Activated CD4-positive, alpha-beta memory T cell treated with anti-CD3 and anti-CD28 coated beads, Interleukin-2, amount 10 ng/mL, durations not matched to agents 7 days and 5 days (primary cell): ENCODE data around the gene TMLHE. TPM values are rescaled to one million over a fixed set of nuclear protein-coding genes. Genes with fewer than 3 reads are reported as not detected.
"Not testable (repeated sequence)": the region's sequence is repeated elsewhere in the genome, so short reads cannot be mapped to it uniquely, and the experiment has no call there.

Source experiments
- CTCF ChIA-PET: fragments of 350-600 bp; sonication (Branson Sonifier 250); formaldehyde crosslinking; loops from one replicate; lab custom pipeline; 2021; ENCODE audit warnings: antibody characterized with exemption, inconsistent platforms; lab: Charles Lee
- POLR2A ChIA-PET: fragments of 350-600 bp; sonication (Branson Sonifier 250); formaldehyde crosslinking; loops from one replicate; lab custom pipeline; 2021; ENCODE audit warnings: antibody characterized with exemption; lab: Charles Lee
- DNase-seq: peaks from one replicate; pipeline ENCODE4 v3.0.0-alpha.2; 2020
- H3K27ac Mint-ChIP-seq: one replicate; pipeline ENCODE4 v1.8.0; 2021; ENCODE audit warnings: mild to moderate bottlenecking, mixed read lengths
- H3K27me3 Mint-ChIP-seq: one replicate; pipeline ENCODE4 v1.8.0; 2021; ENCODE audit warnings: mixed read lengths
- H3K36me3 Mint-ChIP-seq: one replicate; pipeline ENCODE4 v1.8.0; 2021; ENCODE audit warnings: low read depth, mixed read lengths
- H3K4me1 Mint-ChIP-seq: one replicate; pipeline ENCODE4 v1.8.0; 2021; ENCODE audit warnings: mixed read lengths
- H3K4me3 Mint-ChIP-seq: one replicate; pipeline ENCODE4 v1.8.0; 2021; ENCODE audit warnings: mild to moderate bottlenecking, mixed read lengths
- H3K9me3 Mint-ChIP-seq: one replicate; pipeline ENCODE4 v1.8.0; 2021; ENCODE audit warnings: mixed read lengths
- total RNA-seq, 2 experiments: library from RNA; stranded (reverse); gene quantifications; one replicate each; pipeline ENCODE4 v1.2.3, GENCODE V29; 2021

The TMLHE gene, protein sequence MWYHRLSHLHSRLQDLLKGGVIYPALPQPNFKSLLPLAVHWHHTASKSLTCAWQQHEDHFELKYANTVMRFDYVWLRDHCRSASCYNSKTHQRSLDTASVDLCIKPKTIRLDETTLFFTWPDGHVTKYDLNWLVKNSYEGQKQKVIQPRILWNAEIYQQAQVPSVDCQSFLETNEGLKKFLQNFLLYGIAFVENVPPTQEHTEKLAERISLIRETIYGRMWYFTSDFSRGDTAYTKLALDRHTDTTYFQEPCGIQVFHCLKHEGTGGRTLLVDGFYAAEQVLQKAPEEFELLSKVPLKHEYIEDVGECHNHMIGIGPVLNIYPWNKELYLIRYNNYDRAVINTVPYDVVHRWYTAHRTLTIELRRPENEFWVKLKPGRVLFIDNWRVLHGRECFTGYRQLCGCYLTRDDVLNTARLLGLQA
- total RNA-seq = 10 to 100 TPM; 10.3 to 12.1 TPM

DNA sequence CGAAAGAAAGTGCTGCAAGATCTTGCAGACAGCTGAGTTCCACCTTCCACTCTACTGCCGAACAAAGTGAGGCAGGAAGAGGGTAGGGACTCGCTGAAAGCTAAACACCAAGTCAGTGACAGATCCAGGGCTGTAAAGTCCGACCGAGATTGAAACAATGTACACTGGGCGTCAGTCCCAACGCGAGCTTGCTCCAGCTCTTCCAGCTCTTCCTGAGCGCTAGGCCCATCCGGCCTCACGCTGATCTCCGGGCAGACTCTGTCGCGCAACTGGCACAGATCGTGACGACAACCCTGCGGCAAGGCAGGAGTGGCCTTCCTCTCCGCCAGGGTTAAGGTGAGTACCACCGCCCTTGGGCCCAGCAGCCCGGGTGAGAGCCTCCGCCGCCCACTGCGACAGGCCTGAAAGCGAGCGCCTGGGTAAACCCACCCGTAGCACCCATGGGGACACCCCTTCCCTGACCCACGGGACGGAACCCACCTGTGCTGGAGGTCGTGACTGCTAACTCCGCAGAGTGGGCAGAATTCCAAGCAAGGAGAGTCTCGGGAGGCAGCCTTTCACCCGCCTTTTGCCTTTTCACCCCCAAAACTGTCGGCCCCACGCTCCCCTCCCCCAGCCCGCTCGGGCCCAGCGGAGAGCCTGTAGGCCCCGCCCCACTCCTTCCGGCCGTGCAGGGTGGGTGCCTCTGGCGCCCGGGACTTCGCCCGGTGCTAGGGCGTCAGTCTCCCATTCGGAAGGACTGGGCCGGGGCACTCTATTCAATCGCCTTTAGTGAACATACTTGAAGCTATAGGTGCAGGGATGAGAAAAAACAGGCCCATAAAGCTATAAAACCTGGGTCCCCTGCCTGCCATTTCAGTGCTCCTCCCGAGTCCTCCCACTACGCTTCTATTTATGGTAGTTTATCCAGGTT, at the start of gene TMLHE, which contains the start of gene SPRY3:
Gene TMLHE (minus strand): TSS at position 641 of the 913 bp plus-strand sequence. CDS start 67,676 bp downstream, outside the sequence.
Gene SPRY3 (plus strand): TSS at position 275 of the 913 bp plus-strand sequence.
- H3K27me3 Mint-ChIP-seq = no peaks in the 10 kb centered on the region
- CTCF ChIA-PET = no interaction called here
- H3K9me3 Mint-ChIP-seq = peaks cover 3% of the 10 kb centered on the region
- H3K27ac Mint-ChIP-seq = peak within 1 kb of the TSS; percentile 92
- peaks cover 18% of the 10 kb centered on the region for H3K4me1 Mint-ChIP-seq
- POLR2A ChIA-PET = interaction anchor here (1.2 to 1.9 kb wide), 2 partner anchors 20 kb away, joined by 4 to 6 read pairs; no protein-coding TSS in a partner anchor
- H3K4me3 Mint-ChIP-seq = peak within 1 kb of the TSS; percentile 93
- DNase-seq = peak; percentile 68
- H3K36me3 Mint-ChIP-seq = peaks cover 21% of the 10 kb centered on the region

DNA sequence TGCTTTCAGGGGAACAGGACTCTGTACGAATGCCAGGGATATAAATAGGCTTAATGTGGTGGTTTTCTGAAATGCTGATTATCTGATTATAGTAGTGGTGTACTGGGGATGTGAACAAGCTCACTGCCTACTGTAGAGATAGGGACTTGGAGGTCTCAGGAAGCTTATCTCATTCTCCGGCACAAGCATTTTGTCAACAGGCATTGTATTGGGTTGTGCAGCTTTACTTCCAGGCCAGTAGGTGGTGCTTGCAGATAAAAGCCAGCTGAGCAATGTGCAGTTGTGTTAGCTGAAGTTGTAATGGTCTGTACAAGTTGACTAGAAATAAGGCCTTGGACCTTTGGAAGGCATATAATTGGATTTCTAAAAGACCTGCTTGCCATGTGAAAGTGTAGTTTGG, 49.5 kb upstream of the TMLHE start:
- no peaks in the 10 kb centered on the region for H3K36me3 Mint-ChIP-seq
- H3K27me3 Mint-ChIP-seq = no peaks in the 10 kb centered on the region
- no peaks in the 10 kb centered on the region for H3K4me1 Mint-ChIP-seq
- peaks cover 4% of the 10 kb centered on the region for H3K9me3 Mint-ChIP-seq
- DNase-seq = no peak
- CTCF ChIA-PET = interaction anchor here (1.4 kb wide), 1 partner anchor 12 kb away, joined by 6 read pairs; no protein-coding TSS in a partner anchor
- no peak overlapping the region for H3K4me3 Mint-ChIP-seq
- H3K27ac Mint-ChIP-seq = no peak overlapping the region
- POLR2A ChIA-PET = no interaction called here

DNA sequence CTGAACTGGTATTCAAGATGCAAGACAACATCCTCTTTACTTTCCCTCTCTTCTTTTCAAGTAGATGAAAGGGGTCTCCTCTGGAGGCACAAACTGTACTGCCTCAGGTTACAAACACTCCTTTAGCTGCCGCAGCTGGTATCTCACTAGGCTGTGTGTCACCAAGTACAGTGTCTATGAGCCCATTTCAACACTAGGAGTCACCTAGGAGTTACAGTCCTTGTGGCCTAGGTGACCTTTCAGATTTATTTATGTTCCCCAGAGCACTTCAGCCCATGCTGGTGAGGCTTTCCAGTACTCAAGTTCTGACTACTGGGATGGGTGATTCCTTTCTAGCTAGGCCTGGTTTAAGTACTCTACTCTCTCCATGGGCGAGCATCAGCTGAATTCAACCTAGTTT, 32.4 kb upstream of the TMLHE start:
- Mint-ChIP-seq H3K4me1 (peaks cover 5% of the 10 kb centered on the region), H3K36me3 (no peaks in the 10 kb centered on the region), H3K27ac (no peak overlapping the region), H3K27me3 (no peaks in the 10 kb centered on the region), H3K4me3 (no peak overlapping the region), H3K9me3 (no peaks in the 10 kb centered on the region)
- POLR2A ChIA-PET = no interaction called here
- CTCF ChIA-PET = no interaction called here
- DNase-seq = no peak

DNA sequence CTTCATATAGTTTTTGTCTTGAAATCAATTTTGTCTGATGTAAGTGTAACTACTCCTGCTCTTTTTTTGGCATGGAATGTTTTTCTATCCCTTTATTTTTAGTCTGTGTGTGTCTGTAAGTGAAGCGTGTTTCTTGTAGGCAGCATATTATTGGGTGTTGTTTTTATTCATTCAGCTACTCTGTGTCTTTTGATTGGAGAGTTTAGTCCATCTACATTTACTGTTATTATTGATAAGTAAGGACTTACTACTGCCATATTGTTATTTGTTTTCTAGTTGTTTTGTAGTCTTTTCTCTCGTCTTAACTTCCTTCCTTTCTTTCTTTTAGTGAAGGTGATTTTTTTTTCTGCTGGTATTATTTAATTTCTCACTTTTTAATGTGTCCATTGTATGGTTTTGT, 30.5 kb upstream of the TMLHE start:
- no peak for DNase-seq
- H3K27ac Mint-ChIP-seq = no peak overlapping the region
- H3K4me3 Mint-ChIP-seq = no peak overlapping the region
- peaks cover 5% of the 10 kb centered on the region for H3K4me1 Mint-ChIP-seq
- ChIA-PET POLR2A (no interaction called here), CTCF (no interaction called here)
- H3K36me3 Mint-ChIP-seq = no peaks in the 10 kb centered on the region
- no peaks in the 10 kb centered on the region for H3K9me3 Mint-ChIP-seq
- H3K27me3 Mint-ChIP-seq = no peaks in the 10 kb centered on the region

DNA sequence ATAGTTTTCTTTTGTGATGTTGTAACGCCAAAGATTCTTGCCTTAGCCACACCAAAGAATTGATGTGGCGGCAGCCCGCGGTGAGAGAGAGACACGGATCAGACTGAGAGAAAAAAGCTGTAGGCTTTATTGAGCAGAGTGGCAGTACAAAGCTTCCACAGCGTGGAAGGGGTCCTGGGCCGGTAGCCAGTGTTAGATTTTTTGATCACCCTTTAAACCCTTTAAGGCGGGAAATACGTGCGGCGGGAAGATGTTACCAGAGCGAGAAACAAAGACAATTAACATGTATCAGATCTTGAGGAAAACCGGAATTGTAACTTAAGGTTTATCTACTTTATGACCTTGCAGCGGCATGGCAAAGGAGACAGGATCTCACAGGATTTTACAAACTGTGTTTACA, 28.6 kb upstream of the TMLHE start:
- H3K27me3 Mint-ChIP-seq, DNase-seq, POLR2A ChIA-PET, H3K4me1 Mint-ChIP-seq, H3K9me3 Mint-ChIP-seq, H3K36me3 Mint-ChIP-seq, H3K27ac Mint-ChIP-seq, CTCF ChIA-PET: not testable (repeated sequence)
- peak overlapping the region; percentile 56 for H3K4me3 Mint-ChIP-seq

DNA sequence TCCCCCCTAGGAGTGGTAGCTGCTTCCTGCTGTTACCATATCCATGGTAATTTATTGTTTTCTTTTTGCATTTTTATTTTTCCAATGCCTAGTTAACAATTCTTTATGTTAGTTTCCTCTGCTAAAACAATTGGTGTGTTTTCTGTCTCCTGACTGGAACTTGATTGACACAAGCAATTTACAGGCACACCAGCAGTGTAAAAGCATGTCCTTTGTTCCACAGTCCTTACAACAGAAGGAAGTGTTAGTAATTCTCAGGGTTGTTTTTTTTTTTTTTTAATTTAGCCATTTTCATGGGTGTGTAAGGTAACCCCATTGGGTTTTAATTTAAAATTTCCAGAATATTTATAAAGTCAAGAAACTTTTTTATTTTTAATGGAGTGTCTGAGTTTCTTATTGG, 25.0 kb upstream of the TMLHE start:
- Mint-ChIP-seq H3K4me3 (no peak overlapping the region), H3K27ac (no peak overlapping the region), H3K4me1 (peaks cover 7% of the 10 kb centered on the region), H3K36me3 (no peaks in the 10 kb centered on the region), H3K9me3 (no peaks in the 10 kb centered on the region), H3K27me3 (no peaks in the 10 kb centered on the region)
- CTCF ChIA-PET = no interaction called here
- no peak for DNase-seq
- POLR2A ChIA-PET = no interaction called here

DNA sequence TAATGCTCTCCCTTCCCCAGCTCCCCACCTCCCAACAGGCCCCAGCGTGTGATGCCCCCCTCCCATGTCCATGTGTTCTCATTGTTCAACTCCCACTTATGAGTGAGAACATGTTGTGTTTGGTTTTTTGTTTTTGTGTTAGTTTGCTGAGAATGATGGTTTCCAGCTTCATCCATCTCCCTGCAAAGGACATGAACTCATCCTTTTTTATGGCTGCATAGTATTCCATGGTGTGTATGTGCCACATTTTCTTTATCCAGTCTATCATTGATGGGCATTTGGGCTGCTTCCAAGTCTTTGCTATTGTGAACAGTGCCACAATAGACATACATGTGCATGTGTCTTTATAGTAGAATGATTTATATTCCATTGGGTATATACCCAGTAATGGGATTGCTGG, 22.3 kb upstream of the TMLHE start:
- H3K4me1 Mint-ChIP-seq = peaks cover 11% of the 10 kb centered on the region
- H3K27ac Mint-ChIP-seq, H3K9me3 Mint-ChIP-seq, H3K36me3 Mint-ChIP-seq, H3K27me3 Mint-ChIP-seq, POLR2A ChIA-PET, DNase-seq, CTCF ChIA-PET, H3K4me3 Mint-ChIP-seq: not testable (repeated sequence)

DNA sequence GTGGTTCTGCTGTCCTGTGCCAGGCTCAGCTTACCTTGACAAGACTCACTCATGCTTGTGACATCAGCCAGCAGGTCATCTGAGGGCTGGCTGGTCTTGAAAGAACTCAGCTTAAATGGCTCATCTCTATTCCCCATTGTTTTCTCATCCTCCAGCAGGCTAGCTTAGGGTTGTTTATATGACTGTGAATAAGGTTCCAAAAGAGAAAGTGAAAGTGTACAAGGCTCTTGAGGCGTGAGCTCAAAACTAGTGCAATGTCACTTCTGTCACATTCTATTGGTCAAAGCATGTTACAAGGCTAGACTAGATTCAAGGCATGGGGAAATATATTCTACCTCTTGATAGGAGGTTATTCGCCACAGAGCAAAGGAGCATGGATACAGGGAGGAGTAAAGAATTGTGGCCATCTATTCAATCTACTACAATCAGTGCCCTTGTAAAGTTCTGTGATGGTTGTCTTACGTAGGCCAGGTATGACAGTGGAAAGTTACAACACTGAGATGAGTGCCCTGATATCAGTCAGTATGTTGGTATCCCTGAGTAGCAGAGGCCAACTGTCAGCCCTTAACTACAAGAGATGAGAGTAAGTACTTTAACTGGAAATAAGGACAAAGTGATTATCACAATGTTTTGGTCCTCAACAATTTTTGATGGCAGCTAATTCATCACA, 19.8 kb upstream of the TMLHE start:
- Mint-ChIP-seq H3K27me3 (no peaks in the 10 kb centered on the region), H3K4me1 (peaks cover 11% of the 10 kb centered on the region), H3K4me3 (peak overlapping the region; percentile 67), H3K36me3 (peaks cover 3% of the 10 kb centered on the region), H3K9me3 (peaks cover 3% of the 10 kb centered on the region), H3K27ac (peak overlapping the region; percentile 73)
- POLR2A ChIA-PET = interaction anchor here (1.1 to 2.0 kb wide), 2 partner anchors 19 to 20 kb away, joined by 4 to 6 read pairs; partner anchors contain the start of genes SPRY3 and TMLHE
- CTCF ChIA-PET = interaction anchor here (0.7 kb wide), 1 partner anchor 18 kb away, joined by 3 read pairs; no protein-coding TSS in a partner anchor
- peak; percentile 16 for DNase-seq

DNA sequence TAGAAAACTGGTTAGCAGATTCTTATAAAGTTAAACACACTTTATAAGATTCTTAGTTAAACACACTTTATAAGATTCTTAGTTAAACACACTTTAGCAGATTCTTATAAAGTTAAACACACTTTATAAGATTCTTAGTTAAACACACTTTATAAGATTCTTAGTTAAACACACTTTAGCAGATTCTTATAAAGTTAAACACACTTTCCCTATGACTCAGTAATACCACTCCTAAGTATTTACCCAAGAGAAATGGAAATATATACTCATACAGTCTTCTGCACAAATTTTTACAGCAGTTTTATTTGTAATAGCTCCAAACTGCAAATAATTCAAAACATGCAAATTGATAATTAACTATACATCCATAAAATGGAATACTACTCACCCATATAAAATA, 7.4 kb upstream of the TMLHE start:
- H3K4me3 Mint-ChIP-seq, DNase-seq, H3K27ac Mint-ChIP-seq, H3K36me3 Mint-ChIP-seq, H3K27me3 Mint-ChIP-seq, H3K4me1 Mint-ChIP-seq, H3K9me3 Mint-ChIP-seq, POLR2A ChIA-PET, CTCF ChIA-PET: not testable (repeated sequence)

DNA sequence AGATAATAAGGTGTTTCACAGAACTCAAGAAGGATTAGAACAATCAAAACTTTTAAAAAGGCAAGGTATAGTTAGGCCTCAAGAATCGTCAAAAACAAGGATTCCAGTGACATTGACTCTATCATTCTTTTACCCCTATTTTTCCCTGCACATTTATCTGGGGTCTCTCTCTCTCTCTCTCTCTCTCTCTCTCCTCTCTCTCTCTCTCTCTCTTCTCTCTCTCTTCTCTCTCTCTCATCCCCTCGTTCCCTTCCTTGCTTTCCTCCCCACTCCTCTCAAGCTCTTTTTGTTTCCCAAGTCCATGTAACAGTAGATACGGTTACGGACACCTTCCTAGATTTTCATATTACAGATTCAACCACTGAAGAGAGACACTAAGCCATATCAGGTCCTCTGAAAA, 3.2 kb upstream of the TMLHE start:
- Mint-ChIP-seq H3K36me3 (peaks cover 6% of the 10 kb centered on the region), H3K4me3 (no peak overlapping the region), H3K27ac (no peak overlapping the region), H3K27me3 (no peaks in the 10 kb centered on the region), H3K9me3 (no peaks in the 10 kb centered on the region), H3K4me1 (peaks cover 13% of the 10 kb centered on the region)
- no peak for DNase-seq
- POLR2A ChIA-PET = no interaction called here
- CTCF ChIA-PET = no interaction called here

DNA sequence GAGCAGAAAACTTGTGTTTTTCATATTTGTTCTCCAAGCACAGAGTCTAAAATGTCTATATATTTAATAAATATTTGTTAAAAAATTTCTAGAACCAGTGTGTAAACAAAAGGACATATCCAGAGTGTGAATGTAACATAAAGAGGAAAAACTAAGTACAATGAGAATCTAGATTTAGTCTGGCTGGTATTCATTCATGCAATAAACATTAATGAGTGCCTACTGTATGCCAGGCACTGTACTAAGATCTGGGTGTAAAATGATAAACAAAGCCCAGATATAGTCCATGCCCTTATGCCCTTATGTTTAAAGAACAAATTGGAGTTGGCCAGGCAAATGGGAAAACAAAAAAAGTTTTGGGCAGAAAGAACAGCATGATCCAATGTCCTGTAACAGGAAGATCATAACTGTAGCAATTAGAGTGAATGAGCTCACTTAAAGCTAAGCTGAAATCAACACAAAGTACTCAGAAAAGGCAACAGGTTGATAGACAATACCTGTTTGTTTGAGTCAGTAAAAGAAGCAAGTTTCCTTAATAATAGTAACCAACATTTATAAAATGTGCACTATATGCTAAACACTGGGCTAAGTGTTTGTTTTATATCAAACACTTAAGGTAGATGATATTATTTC, 1.3 kb upstream of the TMLHE start:
- Mint-ChIP-seq H3K9me3 (no peaks in the 10 kb centered on the region), H3K27me3 (no peaks in the 10 kb centered on the region), H3K36me3 (peaks cover 17% of the 10 kb centered on the region), H3K4me3 (no peak overlapping the region), H3K4me1 (peaks cover 18% of the 10 kb centered on the region), H3K27ac (no peak overlapping the region)
- CTCF ChIA-PET = interaction anchor here (1.0 kb wide), 1 partner anchor 19 kb away, joined by 3 read pairs; no protein-coding TSS in a partner anchor
- POLR2A ChIA-PET = interaction anchor here (1.9 kb wide), 1 partner anchor 18 kb away, joined by 6 read pairs; no protein-coding TSS in a partner anchor
- DNase-seq = no peak

DNA sequence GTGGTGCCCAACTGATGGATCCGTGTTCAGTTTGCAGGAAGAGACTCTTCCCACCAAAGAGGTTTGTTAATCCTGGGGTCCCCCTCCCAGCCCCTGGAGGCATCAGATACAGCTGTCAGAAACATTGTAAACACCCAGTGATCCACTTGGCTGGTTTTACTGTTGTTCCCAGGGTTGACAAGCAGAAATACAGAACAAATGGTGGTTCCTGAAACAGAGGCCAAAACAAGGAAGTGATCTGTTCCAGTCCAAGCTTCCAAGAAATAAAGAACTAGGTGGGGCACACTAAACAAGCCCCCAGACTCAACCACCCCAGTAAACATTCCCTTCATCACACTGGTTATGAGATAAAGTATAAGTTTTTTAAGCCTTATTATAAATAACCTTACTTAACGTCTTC, 1.4 kb downstream of the TMLHE start:
- CTCF ChIA-PET = no interaction called here
- peaks cover 18% of the 10 kb centered on the region for H3K4me1 Mint-ChIP-seq
- peak overlapping the region; percentile 93 for H3K4me3 Mint-ChIP-seq
- peaks cover 12% of the 10 kb centered on the region for H3K9me3 Mint-ChIP-seq
- DNase-seq = no peak
- H3K27me3 Mint-ChIP-seq = no peaks in the 10 kb centered on the region
- POLR2A ChIA-PET = no interaction called here
- H3K36me3 Mint-ChIP-seq = peaks cover 31% of the 10 kb centered on the region
- no peak overlapping the region for H3K27ac Mint-ChIP-seq
